ENCODE data around the gene MGME1. TPM values are rescaled to one million over a fixed set of nuclear protein-coding genes. Genes with fewer than 3 reads are reported as not detected.

Gene MGME1
- total and polyA plus RNA-seq, 9 of the 15 experiments (the other 6 are each of a cell fraction or from before 2014, with no cell fraction given) = 13.4 to 45.1 (median 30.6) TPM

GRCh38 chr20:17958373-17959256 is 10.2 kb upstream of the MGME1 start (continued):
- TF ChIP-seq GATAD2A (IDR thresholded peaks at IDR 0.05) = 0 out of 2 replicates have a peak, but pooled peaks have one; percentile 33
- TF ChIP-seq MCM7 (IDR thresholded peaks at IDR 0.05) = no peak
- TF ChIP-seq RUNX1 (IDR thresholded peaks at IDR 0.05; ENCODE audit: low read depth) = no peak
- TF ChIP-seq GABPB1 (CRISPR knock-in tag; IDR thresholded peaks at IDR 0.05) = no peak
- TF ChIP-seq CEBPB (tag; IDR thresholded peaks at IDR 0.05) = no peak
- TF ChIP-seq ETV5 (CRISPR knock-in tag; IDR thresholded peaks at IDR 0.05; ENCODE audit: low read depth) = no peak
- no peak for TF ChIP-seq MIER1 (IDR thresholded peaks at IDR 0.05; ENCODE audit: low read depth)
- no peak for TF ChIP-seq SRF (CRISPR knock-in tag; IDR thresholded peaks at IDR 0.05)
- TF ChIP-seq SUPT5H (IDR thresholded peaks at IDR 0.05) = no peak
- TF ChIP-seq NFXL1 (CRISPR knock-in tag; IDR thresholded peaks at IDR 0.05) = no peak
- TF ChIP-seq PML (IDR thresholded peaks at IDR 0.05; ENCODE audit: low read length) = peak; percentile 83
- TF ChIP-seq ZBTB40 (IDR thresholded peaks at IDR 0.05) = no peak
- TF ChIP-seq ZBTB40 (CRISPR knock-in tag; IDR thresholded peaks at IDR 0.05) = no peak
- no peak for TF ChIP-seq TFAM (CRISPR knock-in tag; conservative IDR thresholded peaks at IDR 0.05)
- TF ChIP-seq NBN (IDR thresholded peaks at IDR 0.05; ENCODE audit: low read depth) = 0 out of 2 replicates have a peak, but pooled peaks have one; percentile 57
- no peak for TF ChIP-seq POLR2B (IDR thresholded peaks at IDR 0.05; ENCODE audit: low read depth, partially characterized antibody)
- no peak for TF ChIP-seq ZNF431 (CRISPR knock-in tag; IDR thresholded peaks at IDR 0.05)
- no peak for TF ChIP-seq CHD1 (IDR thresholded peaks at IDR 0.05; ENCODE audit: low read length)
- peak; percentile 17; the same call in 1 of the 2 replicates for TF ChIP-seq JUND (IDR thresholded peaks at IDR 0.05; ENCODE audit: borderline replicate concordance, low read depth, low read length)
- peak; percentile 32; the same call in 1 of the 3 replicates for TF ChIP-seq JUND (tag; IDR thresholded peaks at IDR 0.05; ENCODE audit: borderline replicate concordance, low read depth, low read length)
- TF ChIP-seq ZNF384 (IDR thresholded peaks at IDR 0.05; ENCODE audit: low read depth, low read length) = no peak
- TF ChIP-seq TGIF2 (CRISPR knock-in tag; IDR thresholded peaks at IDR 0.05) = no peak
- TF ChIP-seq NFIC (IDR thresholded peaks at IDR 0.05) = peak; percentile 72
